ENCODE results near the gene NIM1K.
"Not testable (repeated sequence)": the region's sequence is repeated elsewhere in the genome, so short reads cannot be mapped to it uniquely, and the experiment has no call there.

The NIM1K gene

DNA sequence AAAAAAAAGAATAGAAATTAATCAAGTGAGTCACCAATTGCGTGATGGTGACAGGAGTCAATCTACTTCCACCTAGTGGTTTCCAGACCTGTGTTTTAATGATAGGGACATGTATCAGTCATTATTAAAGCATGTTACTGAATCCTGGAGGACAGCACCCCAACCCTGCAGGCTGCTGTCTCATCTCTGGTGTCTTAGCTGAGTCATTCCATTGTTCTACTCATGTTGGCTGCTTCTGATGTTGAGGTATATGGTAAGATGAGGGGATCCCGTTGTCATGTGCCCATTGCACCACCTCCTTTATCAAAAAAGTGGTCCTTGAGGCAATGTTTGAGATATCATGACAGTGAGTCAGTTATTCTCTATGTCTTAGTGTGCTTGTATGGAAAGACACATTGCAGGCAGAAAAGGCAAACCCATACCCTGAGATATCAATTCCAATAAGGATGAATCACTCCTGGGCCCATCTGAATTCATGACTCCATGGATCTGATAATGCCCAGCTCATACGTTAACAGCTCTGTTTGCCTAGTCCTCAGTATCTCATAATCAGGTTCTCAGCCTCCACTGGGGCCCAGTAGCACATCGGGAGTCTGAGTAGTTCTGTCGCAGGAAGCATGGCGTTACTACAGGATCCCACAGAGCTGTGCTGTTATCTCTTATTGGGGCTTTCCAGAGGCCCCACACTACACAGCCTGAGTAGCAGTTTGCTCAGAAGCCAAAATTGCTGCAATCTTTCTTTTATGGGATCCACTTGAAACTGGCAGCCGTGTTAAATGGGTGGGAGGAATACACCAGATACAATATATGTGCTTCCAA is 90.0 kb downstream of the NIM1K start:
- DNase-seq (ENCODE audit: low read depth): no peak

DNA sequence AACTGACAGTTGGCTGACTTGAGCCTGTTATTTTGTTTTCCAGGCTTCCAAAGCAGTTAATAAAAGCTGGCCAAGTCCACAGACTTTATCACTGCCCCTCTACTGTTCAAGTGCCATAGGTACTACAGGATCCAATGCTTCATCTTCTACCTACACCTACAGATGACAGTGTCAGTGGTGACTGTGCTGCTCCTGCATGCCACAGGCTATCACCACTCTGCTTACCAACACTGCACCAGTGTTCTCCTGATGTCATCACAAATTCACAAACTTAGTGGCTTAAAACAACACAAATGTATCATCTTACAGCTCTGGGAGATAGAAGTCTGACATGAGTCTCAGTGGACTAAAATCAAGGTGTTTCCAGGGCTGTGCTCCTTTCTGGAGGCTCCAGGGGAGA is 94.6 kb downstream of the NIM1K start:
- DNase-seq (ENCODE audit: low read depth): no peak

DNA sequence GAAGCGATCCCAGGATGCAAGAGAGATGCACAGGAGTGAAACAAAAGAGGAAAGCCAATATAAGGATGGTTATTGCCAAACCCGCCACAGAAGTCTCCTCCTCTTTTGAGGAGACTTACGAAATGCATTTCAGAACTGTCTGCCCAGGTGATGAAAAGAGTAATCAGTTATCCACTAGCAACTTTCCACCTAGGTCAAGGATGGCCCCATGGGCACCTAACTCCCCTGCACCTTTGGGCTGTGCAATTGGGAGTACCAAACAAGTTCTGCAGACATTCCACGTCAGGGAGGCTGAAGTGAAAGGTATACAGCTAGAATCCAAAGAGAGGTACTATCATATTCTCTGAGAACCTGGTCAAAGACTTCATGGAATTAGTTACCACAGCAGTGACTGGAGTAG is 95.5 kb downstream of the NIM1K start:
- DNase-seq (ENCODE audit: low read depth): no peak

DNA sequence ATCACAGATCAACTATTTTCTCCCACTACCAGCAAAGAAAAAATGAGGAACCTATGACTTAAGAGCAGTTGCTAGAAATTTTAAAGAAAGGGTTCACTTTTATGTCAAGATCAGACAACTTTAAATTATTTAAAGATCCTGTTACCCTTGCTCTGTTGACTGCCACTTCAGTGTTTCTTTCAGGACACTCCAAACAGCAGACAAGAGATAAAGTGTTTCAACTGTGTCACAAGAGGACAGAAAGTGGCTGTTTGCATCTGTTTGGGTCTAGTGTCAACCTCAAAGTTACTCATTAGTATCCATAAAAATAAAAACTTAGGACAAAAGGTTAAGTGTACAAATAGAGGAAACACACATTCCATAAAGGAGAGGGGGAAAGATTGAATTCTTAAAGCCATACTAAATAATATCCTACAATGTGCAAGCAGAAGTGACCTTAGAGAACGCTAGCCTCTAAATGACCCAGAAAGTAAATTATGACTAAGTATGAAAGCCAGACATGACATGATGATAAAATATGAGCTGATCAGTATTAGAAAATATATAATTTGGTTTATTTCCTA is 96.3 kb downstream of the NIM1K start:
- no peak for DNase-seq (ENCODE audit: low read depth)

DNA sequence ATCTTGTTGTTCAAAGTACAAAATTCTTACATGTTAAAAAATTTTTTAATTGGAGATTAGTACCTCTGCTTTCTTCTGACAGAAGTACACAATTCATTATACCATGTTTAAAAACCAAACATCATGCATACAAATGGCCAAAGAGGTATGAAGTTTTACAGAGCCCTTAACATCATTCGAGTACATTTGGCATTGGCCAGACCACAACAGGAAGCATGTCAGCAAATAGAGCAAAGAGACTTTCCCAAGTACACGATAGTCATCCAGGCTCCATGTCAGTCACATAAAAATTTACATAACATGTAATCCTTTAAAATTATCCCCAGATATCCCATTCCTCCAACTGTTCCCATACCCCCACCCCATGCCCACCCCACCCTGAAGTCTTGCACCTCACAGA is 98.7 kb downstream of the NIM1K start:
- no peak for DNase-seq (ENCODE audit: low read depth)

DNA sequence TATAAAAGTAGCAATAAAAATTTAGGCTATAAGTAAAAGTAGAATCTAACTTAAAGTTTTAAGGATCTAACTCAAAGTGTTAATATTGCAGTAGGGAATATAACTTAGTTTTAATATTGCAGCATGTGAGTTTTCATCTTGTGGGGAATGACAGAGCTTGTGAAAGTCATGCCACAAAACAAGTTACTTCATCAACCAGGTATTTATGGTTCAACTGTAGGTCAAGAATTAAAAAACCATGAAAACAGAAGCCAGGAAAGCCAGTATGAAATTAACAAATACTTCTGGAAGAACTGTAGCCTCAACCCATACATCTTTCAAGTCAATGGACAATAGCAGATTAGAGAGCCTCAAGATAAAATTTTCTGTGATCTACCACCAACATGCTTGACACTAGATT is 102.2 kb downstream of the NIM1K start:
- DNase-seq (ENCODE audit: low read depth): no peak

DNA sequence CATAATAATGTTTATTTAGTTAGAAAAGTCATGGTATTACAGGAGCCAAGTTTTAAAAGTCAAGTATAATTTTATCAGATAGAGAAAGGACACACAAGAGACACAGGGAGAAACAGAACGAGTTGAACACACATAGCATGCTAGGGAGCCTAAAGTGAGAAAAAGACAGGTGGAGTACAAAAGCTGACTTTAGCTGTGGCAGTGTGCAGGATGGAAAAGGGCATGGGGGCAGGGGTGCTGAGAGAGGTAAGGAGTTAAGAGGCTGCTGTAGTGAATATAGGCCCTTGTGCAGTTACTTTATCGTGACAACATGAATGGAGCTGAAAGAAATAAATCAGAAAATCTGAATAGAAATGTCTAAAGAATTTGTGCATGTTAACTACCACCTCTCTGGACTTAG is 103.2 kb downstream of the NIM1K start:
- DNase-seq (ENCODE audit: low read depth): no peak

DNA sequence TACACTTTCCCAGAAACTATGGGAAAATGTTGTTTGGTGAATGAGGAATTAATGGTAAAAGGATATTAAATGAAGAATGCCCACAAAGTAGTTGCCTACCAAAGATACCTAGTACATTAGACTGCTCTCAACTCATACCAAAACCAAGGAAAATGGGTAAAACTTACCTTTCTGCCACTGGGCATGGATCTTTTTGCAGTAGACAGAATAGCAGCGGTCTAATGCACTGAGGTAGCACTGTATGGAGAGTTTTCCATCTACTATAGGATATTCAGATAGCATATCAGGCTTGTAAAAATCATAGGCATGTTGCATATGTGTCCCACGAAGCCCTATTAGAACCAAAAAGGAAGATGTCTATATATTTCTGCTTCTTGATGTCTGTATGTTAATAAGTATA is 104.8 kb downstream of the NIM1K start:
- DNase-seq (ENCODE audit: low read depth): no peak

DNA sequence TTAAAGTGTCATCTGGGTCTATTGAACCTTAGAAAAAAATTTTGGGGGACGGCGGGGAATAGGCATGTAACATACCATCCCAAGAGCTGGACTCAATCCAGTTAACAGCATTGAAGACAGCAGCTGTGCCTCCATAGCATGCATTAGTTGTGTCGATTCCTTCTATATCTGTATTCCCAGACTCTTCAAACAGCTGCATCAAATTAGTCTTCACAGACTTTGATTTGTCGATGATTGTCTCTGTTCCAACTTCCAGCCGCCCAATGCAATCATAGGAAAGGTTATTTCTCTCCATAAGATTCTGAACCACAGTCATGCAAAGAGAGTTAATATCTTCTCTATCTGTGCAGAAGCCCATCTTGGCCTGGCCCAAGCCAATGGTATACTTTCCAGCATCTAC is 106.4 kb downstream of the NIM1K start:
- DNase-seq (ENCODE audit: low read depth): no peak

DNA sequence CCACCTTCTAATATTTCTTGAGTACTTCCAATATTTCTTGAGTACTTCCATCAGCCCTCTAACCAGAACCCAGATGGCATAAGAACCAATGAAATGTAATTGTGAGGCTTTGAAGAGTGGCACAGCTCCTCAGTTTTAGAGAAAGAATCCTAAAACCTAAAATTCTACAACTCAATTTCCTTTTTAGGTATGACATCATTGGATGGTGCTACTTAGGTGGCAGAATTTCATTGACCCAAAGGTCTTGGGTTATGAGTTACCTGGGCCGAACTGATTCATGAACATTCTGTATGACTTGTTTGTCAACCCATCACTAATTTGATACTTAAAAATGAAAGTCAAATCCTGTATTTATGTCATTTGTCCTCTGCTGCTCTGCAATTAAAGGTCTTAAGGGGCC is 108.1 kb downstream of the NIM1K start:
- no peak for DNase-seq (ENCODE audit: low read depth)

DNA sequence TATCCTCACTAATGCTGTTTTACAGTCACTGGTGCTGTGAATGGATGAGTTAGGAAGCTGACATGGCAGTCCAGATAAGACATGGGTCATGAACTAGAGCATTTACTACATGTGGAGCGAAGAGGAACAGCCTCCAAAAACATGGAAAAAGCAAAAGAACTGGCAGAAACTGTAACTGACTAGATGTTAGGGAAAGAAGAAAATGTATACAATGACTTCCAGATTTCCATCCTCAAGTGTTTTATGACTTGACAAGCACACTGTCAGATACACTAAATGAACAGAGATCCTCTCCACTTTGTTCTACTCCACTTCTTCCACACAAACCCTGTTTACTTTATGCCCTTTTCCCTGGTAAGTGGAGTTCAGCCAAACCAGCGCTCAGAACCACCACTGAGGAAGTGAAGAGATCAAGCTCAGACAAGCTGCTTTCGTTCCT is 109.6 kb downstream of the NIM1K start:
- DNase-seq (ENCODE audit: low read depth): no peak

DNA sequence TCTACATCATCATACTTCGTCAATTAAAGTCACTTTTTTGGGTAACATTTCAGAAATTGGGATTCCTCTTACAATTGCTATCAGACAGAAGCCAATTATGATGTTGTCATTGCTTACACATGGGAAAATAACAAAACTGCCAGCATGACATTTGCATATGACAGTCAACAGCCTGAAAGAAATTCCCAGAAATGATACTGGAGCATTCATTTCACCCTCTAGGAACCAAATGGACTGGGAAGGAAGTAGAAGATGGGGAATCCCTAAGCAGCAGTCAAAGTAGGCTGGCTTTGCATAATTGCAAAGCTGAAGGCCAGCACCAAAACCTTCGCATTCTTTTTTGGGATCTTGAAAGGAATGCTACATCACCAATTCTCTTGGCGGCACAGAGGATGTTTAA is 110.5 kb downstream of the NIM1K start:
- no peak for DNase-seq (ENCODE audit: low read depth)

DNA sequence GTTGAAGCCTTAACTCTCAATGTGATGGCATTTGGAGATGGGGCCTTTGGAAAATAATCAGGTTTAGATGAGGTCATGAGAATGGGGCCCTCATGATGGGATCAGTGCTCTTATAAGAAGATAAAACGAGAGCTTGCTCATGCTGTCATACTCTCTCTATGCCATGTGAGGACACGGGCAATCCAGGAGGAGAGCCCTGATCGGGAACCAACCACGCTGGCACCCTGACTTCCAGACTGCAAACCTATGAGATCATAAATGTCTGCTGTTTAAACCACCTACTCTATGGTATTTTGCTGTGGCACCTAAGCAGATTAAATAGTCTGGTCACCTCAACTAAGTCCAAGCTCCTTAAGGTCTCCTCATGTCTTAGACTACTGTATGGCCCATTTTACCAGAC is 111.2 kb downstream of the NIM1K start:
- DNase-seq (ENCODE audit: low read depth): no peak

DNA sequence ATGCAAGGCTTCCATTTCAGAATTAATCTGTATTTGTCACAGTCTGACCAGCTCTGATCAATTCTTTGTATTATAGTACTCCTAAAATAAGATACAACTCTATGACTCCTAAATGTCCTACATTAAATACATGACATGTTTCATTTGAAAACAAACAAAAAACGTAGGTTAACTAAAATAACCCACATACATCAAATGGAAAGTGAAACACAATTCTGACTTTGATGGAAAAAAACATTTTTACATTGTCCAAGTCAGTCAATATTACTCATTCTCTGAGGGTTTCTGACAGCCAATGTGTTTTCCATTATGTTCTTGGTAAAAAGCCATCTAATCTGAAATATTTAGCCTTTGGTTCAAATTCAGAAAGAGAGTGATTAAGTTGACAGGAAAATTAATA is 112.5 kb downstream of the NIM1K start:
- DNase-seq (ENCODE audit: low read depth): no peak

DNA sequence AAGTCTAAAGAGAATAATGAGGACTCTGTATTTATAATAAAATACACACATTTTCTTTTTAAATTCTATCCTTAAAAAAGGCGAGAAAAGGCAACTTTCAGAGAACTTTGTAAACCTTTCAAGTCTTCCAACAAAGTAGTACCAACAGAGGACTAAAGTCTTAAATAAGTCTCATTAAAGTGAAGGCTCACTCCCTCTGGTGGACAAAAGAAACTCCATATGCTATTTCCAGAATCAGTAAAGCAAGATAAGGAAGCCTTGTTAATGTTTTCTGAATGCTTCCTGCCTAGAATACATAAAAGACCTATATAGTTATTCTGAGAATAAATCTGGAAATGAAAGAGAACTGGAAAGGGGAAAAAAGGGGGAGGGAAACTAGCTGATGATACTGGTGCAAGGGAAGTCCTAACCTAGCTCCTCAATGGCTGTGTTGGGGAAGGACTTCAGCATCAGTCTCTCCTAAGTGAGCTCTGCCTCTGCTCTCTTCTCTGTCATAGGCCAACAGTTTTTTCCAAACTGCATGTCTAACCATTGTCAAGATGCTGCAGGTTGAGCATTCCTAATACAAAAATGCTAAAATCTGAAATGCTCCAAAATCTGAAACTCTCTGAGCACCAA is 114.0 kb downstream of the NIM1K start:
- no peak for DNase-seq (ENCODE audit: low read depth)

DNA sequence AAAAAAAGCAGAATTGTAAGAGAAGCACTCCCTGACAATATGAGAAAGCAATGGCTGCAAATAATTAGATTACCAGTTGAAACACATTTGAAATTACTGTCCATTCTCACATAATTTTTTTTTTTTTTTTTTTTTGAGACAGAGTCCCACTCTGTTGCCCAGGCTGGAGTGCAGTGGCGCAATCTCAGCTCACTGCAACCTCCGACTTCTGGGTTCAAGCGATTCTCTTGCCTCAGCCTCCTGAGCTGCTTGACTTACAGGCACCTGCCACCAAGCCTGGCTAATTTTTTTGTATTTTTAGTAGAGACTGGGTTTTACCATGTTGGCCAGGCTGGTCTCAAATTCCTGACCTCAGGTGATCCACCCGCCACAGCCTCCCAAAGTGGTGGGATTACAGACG is 114.9 kb downstream of the NIM1K start:
- DNase-seq (ENCODE audit: low read depth): not testable (repeated sequence)

DNA sequence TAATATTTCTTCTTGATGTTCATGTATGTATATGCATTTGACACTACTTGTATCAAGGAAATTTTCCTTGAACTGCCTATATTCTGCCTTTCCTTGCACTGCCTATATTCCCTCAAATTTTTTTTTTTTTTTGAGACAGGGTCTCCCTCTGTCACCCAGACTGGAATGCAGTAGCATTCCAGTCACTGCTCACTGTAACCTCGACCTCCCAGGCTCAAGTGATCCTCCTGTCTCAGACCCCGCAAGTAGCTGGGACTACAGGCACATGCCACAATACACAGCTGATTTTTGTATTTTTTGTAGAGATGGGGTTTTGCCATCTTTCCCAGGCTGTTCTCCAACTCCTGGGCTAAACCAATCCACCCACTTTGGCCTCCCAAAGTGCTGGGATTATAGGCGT is 117.1 kb downstream of the NIM1K start:
- DNase-seq (ENCODE audit: low read depth): no peak

DNA sequence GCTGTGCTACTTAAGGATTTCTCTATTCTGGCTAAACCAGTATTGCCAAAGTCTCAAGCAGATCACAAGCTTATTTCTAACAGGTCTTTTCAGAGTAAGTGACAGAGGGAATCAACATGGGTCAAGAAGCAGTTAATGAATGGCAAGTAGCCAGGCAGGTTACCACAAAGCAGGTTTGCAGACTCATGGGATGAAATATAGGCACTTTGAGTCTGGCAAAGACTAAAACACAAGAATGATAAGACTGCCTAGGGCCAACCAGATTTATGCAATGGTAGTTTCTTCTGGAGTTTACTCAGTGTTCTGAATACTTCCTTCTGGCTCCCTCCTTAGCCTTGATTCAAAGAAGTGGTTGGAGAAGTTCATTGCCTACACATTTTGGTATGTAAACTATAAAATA is 117.6 kb downstream of the NIM1K start:
- no peak for DNase-seq (ENCODE audit: low read depth)

DNA sequence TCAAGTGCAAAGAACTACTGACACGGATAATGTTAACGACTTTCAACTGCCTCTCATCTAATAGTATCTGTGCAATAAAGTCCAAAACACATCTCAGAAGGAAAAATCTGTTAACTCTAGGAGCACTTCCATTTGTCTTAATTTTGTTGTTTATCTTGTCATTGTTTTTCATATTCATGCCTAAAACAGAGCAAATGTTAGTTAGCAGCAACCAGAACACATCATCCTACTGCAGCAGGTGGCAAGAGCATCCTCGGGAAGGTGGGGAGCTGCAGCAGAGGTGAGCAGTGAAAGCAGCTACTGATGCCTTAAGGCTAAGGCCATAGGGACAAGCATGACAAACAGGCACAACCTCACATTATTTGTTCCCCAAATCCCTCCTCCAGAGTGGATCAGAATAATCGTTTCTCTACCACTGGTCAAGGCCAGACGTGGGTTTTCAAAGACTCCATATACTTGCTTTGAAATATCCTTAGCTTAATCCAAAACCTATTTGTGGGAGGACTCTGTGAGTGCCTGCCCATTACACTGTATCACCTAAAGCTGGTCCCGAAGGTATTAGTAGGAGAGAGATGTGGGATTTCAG is 120.1 kb downstream of the NIM1K start:
- no peak for DNase-seq (ENCODE audit: low read depth)

DNA sequence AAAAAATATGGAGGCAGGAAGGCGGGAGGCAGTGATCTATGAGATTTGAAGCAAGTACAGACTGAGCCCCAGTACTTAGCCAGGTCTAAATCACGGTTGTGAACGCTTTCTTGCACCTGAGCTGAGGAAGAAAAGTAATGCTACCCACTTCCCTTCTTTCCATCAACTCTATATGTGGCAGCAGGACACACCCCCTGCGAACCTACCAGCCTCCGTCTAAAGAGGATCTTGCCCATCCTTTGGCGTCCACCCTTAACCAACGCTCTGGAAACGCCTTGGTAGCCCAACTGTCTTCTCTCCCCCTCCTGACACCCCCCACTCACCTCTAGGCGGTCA is 120.6 kb downstream of the NIM1K start:
- DNase-seq (ENCODE audit: low read depth): no peak

DNA sequence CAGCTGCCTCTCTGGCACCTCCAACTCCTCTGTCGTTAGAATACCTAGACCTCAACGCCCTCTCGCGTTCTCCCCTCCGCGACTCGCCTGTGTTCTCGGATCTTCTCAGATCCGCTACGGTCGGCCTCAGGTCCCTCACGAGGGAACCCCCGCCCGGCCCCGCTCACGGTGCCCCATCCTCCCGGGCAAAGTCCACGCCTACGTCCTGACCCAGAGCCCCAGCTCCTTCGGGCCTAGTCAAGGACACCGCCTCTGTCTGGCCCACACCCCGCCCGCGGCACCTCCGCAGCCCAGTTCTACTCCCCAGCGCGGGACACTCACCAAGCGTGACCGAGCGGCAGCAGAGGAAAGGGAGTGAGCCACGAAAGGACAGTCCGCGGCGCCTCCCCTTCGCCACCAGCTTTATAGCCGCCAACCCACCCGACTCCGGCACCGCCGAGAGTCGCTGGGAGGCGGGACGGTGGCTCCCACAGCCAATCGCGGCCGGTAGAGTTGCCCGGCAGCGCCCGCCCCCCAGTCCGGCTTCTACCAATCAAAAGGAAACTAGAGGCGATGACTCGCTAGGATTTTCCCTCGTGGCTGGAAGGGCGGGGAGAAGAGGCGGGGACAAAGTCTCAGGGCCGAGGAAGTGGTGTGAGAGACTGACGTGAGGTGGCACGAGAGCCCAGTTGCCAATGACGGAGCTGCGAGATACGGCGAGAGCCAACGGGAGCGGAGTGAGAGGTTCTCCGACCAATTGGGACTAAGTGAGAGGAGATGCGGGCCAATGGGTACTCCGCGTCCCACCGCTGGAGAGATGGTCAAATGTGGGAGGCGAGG is 121.2 kb downstream of the NIM1K start, which contains the start of gene HMGCS1:
TSS of gene HMGCS1 (minus strand) at position 378 of the 819 bp plus-strand sequence. CDS start 14,447 bp downstream, outside the sequence.
- DNase-seq (ENCODE audit: low read depth): peak; percentile 95

DNA sequence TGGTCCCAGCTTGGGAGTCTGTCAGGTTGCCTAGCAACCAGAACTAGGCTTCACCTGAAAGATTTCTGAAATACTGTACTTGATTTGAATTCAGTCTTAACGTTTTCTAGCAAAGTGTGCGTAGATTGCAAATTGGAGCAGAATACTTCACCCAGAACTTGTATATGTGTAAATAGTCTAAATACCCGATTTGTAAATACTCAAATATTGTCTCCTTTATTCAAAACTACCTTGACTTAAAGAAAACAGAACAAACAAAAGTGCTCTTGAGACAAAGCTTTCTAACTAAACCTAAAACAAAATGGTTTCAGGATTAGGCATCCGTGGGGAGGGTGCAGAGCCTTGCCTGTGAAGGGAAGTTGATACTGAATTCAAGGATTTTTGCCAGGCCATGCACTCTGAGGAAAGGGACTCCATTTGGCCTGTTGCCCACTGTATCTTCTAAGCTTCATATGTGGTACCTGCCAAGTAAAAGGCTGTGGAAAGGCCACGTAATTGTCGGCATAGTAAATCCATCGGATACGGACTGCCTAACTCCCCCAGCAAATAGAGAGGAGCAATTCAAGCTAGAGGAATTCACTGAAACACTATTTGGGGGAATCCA is 121.9 kb downstream of the NIM1K start:
- DNase-seq (ENCODE audit: low read depth): no peak
